GM12878 (cell line): ENCODE results near the gene CYBC1. TPM values are rescaled to one million over a fixed set of nuclear protein-coding genes. Genes with fewer than 3 reads are reported as not detected.

Experiments
- EP300 ChIP-seq, 2 experiments: fragments of 150-350 bp in 1 of 2; IDR thresholded peaks; 2 replicates each; pipeline ENCODE4 v1.6.1; 2011 to 2012; ENCODE audit warnings: low read depth in 2 of 2, low read length in 2 of 2, borderline replicate concordance in 1 of 2, improper control_type of control experiment in 1 of 2, inconsistent platforms in 1 of 2; ENCODE audit not compliant: control insufficient read depth in 1 of 2
- EZH2 ChIP-seq: IDR thresholded peaks from 2 replicates; pipeline ENCODE4 v1.6.1; 2012; ENCODE audit warnings: low read depth, mild to moderate bottlenecking, control low read depth, inconsistent platforms, low read length, borderline replicate concordance; ENCODE audit not compliant: control insufficient read depth
- MEF2A ChIP-seq: IDR thresholded peaks from 2 replicates; pipeline ENCODE4 v1.6.1; 2011; ENCODE audit warnings: low read depth, mild to moderate bottlenecking, low read length, moderate library complexity; ENCODE audit not compliant: insufficient read depth
- MYB ChIP-seq: fragments of 150-350 bp; IDR thresholded peaks from 2 replicates; pipeline ENCODE4 v1.6.1; 2014; ENCODE audit warnings: mild to moderate bottlenecking, low read depth, low read length, borderline replicate concordance
- SMAD1 ChIP-seq: fragments of 450-650 bp; IDR thresholded peaks from 2 replicates; pipeline ENCODE4 v1.6.1; 2018; ENCODE audit warnings: mild to moderate bottlenecking, low read depth; ENCODE audit not compliant: partially characterized antibody
- SPI1 ChIP-seq: IDR thresholded peaks from 2 replicates; pipeline ENCODE4 v1.6.1; 2011; ENCODE audit warnings: low read depth, mild to moderate bottlenecking, low read length, moderate library complexity, borderline replicate concordance; ENCODE audit not compliant: insufficient read depth
- STAT3 ChIP-seq: IDR thresholded peaks from 2 replicates; pipeline ENCODE4 v1.6.1; 2011; ENCODE audit warnings: low read depth, low read length, improper control_type of control experiment
- TCF7 ChIP-seq: IDR thresholded peaks from 2 replicates; pipeline ENCODE4 v1.6.1; 2014; ENCODE audit warnings: antibody characterized with exemption, borderline replicate concordance
- polyA plus RNA-seq, 11 experiments: library from polyadenylated mRNA; depleted of rRNA in 4 of 11; unstranded in 6 of 11; stranded (reverse) in 5 of 11; fragments of >200 nt; fragmentation: Nextera tagmentation in 4 of 11; fragmentation: Illumina TruSeq in 1 of 11; extraction: Ambion mirVana in 4 of 11; extraction: Trizol in 1 of 11; gene quantifications; 1 replicate in 1 of 11; 2 replicates in 10 of 11; pipeline versions ENCODE4 v1.2.1 to v1.2.3, GENCODE V29; 2011 to 2016; ENCODE audit warnings: inconsistent platforms in 2 of 11, missing spikeins in 2 of 11, low read depth in 1 of 11
- total RNA-seq, 4 experiments: library from RNA; depleted of rRNA in 3 of 4; stranded (reverse); fragments of >200 nt in 3 of 4; fragmentation: Illumina TruSeq in 1 of 4; extraction: Trizol in 1 of 4; gene quantifications; 2 replicates each; pipeline versions ENCODE4 v1.2.1 to v1.2.3, GENCODE V29; 2013 to 2021
- TF ChIP-seq, protein P1 (sequence below): fragments of 450-650 bp; IDR thresholded peaks from 2 replicates; pipeline ENCODE4 v1.6.1; 2018; ENCODE audit warnings: borderline replicate concordance, mild to moderate bottlenecking; ENCODE audit not compliant: partially characterized antibody
- TF ChIP-seq, protein P2 (sequence below): IDR thresholded peaks from 2 replicates; pipeline ENCODE4 v1.6.1; 2012; ENCODE audit warnings: low read depth, low read length, improper control_type of control experiment
- TF ChIP-seq, protein P3 (sequence below): fragments of 450-650 bp; IDR thresholded peaks from 2 replicates; pipeline ENCODE4 v1.6.1; 2017; ENCODE audit warnings: low read depth, mild to moderate bottlenecking, moderate library complexity
- TF ChIP-seq, protein P4 (sequence below): fragments of 450-650 bp; IDR thresholded peaks from 2 replicates; pipeline ENCODE4 v1.6.1; 2016; ENCODE audit warnings: mild to moderate bottlenecking, moderate library complexity, borderline replicate concordance
- TF ChIP-seq, protein P5 (sequence below): fragments of 450-650 bp; IDR thresholded peaks from 2 replicates; pipeline ENCODE4 v1.6.1; 2017; ENCODE audit warnings: mild to moderate bottlenecking

Gene CYBC1
- total and polyA plus RNA-seq, 10 of the 15 experiments (the other 5 are each of a cell fraction or from before 2014, with no cell fraction given), result 4.2 to 162 (median 133) TPM

DNA sequence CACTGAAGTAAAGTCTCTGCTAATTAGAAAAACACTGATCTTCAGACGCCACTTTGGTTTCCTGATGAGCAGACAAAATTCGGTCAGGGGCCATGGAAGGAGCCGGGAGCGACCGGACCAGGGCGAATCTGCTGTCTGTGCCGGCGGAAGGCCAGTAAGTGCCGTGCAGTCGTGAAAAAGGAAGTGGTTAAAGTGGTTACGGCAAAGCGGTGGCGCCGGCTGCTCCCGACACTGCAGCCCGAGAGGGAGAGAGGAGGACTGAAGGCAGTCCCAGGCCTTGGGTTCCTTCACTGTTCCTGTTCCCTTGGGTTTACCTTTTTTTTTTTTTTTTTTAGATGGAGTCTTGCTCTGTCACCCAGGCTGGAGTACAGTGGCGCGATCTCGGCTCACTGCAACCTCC, 49.7 kb downstream of the CYBC1 start (continued):
- TF ChIP-seq, protein P1, sequence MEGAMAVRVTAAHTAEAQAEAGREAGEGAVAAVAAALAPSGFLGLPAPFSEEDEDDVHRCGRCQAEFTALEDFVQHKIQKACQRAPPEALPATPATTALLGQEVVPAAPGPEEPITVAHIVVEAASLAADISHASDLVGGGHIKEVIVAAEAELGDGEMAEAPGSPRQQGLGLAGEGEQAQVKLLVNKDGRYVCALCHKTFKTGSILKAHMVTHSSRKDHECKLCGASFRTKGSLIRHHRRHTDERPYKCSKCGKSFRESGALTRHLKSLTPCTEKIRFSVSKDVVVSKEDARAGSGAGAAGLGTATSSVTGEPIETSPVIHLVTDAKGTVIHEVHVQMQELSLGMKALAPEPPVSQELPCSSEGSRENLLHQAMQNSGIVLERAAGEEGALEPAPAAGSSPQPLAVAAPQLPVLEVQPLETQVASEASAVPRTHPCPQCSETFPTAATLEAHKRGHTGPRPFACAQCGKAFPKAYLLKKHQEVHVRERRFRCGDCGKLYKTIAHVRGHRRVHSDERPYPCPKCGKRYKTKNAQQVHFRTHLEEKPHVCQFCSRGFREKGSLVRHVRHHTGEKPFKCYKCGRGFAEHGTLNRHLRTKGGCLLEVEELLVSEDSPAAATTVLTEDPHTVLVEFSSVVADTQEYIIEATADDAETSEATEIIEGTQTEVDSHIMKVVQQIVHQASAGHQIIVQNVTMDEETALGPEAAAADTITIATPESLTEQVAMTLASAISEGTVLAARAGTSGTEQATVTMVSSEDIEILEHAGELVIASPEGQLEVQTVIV, result peak; percentile 92
- TF ChIP-seq MYB (no peak), EZH2 (no peak), TCF7 (no peak), MEF2A (no peak), SPI1 (peak; percentile 84), EP300 (IDR thresholded peaks at IDR 0.05; ENCODE audit: borderline replicate concordance in 1 of 2, control insufficient read depth in 1 of 2, low read depth in 2 of 2, low read length in 2 of 2) (0 out of 4 replicates have a peak, but pooled peaks of 1 of the 2 experiments have one; percentile 44), STAT3 (no peak), SMAD1 (no peak)
- TF ChIP-seq, protein P2, sequence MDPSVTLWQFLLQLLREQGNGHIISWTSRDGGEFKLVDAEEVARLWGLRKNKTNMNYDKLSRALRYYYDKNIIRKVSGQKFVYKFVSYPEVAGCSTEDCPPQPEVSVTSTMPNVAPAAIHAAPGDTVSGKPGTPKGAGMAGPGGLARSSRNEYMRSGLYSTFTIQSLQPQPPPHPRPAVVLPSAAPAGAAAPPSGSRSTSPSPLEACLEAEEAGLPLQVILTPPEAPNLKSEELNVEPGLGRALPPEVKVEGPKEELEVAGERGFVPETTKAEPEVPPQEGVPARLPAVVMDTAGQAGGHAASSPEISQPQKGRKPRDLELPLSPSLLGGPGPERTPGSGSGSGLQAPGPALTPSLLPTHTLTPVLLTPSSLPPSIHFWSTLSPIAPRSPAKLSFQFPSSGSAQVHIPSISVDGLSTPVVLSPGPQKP, result no peak
- TF ChIP-seq, protein P3, sequence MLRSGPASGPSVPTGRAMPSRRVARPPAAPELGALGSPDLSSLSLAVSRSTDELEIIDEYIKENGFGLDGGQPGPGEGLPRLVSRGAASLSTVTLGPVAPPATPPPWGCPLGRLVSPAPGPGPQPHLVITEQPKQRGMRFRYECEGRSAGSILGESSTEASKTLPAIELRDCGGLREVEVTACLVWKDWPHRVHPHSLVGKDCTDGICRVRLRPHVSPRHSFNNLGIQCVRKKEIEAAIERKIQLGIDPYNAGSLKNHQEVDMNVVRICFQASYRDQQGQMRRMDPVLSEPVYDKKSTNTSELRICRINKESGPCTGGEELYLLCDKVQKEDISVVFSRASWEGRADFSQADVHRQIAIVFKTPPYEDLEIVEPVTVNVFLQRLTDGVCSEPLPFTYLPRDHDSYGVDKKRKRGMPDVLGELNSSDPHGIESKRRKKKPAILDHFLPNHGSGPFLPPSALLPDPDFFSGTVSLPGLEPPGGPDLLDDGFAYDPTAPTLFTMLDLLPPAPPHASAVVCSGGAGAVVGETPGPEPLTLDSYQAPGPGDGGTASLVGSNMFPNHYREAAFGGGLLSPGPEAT, result peak; percentile 75; the same call in 1 of the 2 replicates
- TF ChIP-seq, protein P4, sequence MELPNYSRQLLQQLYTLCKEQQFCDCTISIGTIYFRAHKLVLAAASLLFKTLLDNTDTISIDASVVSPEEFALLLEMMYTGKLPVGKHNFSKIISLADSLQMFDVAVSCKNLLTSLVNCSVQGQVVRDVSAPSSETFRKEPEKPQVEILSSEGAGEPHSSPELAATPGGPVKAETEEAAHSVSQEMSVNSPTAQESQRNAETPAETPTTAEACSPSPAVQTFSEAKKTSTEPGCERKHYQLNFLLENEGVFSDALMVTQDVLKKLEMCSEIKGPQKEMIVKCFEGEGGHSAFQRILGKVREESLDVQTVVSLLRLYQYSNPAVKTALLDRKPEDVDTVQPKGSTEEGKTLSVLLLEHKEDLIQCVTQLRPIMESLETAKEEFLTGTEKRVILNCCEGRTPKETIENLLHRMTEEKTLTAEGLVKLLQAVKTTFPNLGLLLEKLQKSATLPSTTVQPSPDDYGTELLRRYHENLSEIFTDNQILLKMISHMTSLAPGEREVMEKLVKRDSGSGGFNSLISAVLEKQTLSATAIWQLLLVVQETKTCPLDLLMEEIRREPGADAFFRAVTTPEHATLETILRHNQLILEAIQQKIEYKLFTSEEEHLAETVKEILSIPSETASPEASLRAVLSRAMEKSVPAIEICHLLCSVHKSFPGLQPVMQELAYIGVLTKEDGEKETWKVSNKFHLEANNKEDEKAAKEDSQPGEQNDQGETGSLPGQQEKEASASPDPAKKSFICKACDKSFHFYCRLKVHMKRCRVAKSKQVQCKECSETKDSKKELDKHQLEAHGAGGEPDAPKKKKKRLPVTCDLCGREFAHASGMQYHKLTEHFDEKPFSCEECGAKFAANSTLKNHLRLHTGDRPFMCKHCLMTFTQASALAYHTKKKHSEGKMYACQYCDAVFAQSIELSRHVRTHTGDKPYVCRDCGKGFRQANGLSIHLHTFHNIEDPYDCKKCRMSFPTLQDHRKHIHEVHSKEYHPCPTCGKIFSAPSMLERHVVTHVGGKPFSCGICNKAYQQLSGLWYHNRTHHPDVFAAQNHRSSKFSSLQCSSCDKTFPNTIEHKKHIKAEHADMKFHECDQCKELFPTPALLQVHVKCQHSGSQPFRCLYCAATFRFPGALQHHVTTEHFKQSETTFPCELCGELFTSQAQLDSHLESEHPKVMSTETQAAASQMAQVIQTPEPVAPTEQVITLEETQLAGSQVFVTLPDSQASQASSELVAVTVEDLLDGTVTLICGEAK, result peak; percentile 66; the same call in 1 of the 2 replicates
- TF ChIP-seq, protein P5, sequence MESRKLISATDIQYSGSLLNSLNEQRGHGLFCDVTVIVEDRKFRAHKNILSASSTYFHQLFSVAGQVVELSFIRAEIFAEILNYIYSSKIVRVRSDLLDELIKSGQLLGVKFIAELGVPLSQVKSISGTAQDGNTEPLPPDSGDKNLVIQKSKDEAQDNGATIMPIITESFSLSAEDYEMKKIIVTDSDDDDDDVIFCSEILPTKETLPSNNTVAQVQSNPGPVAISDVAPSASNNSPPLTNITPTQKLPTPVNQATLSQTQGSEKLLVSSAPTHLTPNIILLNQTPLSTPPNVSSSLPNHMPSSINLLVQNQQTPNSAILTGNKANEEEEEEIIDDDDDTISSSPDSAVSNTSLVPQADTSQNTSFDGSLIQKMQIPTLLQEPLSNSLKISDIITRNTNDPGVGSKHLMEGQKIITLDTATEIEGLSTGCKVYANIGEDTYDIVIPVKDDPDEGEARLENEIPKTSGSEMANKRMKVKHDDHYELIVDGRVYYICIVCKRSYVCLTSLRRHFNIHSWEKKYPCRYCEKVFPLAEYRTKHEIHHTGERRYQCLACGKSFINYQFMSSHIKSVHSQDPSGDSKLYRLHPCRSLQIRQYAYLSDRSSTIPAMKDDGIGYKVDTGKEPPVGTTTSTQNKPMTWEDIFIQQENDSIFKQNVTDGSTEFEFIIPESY, result no peak
